Stimulated activated CD8-positive, alpha-beta memory T cell treated with anti-CD3 and anti-CD28 coated beads, Interleukin-2, amount 100 ng/mL, for 48 hours (primary cell): ENCODE data around the gene SORBS1.

Experiments
- DNase-seq, 2 donors: peaks; one replicate each; pipeline ENCODE4 v3.0.0-alpha.2; 2020; ENCODE audit warnings: low read depth in 2 of 2

Gene SORBS1

GRCh38 chr10:95346715-95347401, 214.3 kb downstream of the SORBS1 start:
- DNase-seq: no peak

GRCh38 chr10:95343573-95343972, 217.6 kb downstream of the SORBS1 start:
- no peak for DNase-seq

- DNase-seq: no peak
These were observed 219.4 kb downstream of the SORBS1 start for GRCh38 chr10:95341716-95342130.

GRCh38 chr10:95339863-95340262, 221.3 kb downstream of the SORBS1 start:
- DNase-seq: no peak

GRCh38 chr10:95337423-95338160, 223.6 kb downstream of the SORBS1 start:
- no peak for DNase-seq

GRCh38 chr10:95336702-95337101, 224.5 kb downstream of the SORBS1 start:
- DNase-seq: no peak

GRCh38 chr10:95335933-95336699, 225.1 kb downstream of the SORBS1 start:
- no peak for DNase-seq

- no peak for DNase-seq
These were observed 226.4 kb downstream of the SORBS1 start for GRCh38 chr10:95334805-95335144.

GRCh38 chr10:95333997-95334804, 227.0 kb downstream of the SORBS1 start:
- DNase-seq: no peak

- DNase-seq: no peak
These were observed 228.4 kb downstream of the SORBS1 start for GRCh38 chr10:95332666-95333249.

- DNase-seq: no peak
These were observed 229.5 kb downstream of the SORBS1 start for GRCh38 chr10:95331596-95332130.

- no peak for DNase-seq
These were observed 230.2 kb downstream of the SORBS1 start for GRCh38 chr10:95330966-95331453.

GRCh38 chr10:95329296-95329695, 231.9 kb downstream of the SORBS1 start:
- DNase-seq: no peak

GRCh38 chr10:95328013-95328412, 233.2 kb downstream of the SORBS1 start:
- no peak for DNase-seq

GRCh38 chr10:95327367-95327766, 233.8 kb downstream of the SORBS1 start:
- DNase-seq: no peak

GRCh38 chr10:95326396-95326795, 234.8 kb downstream of the SORBS1 start:
- no peak for DNase-seq

GRCh38 chr10:95325863-95326262, 235.3 kb downstream of the SORBS1 start:
- no peak for DNase-seq

GRCh38 chr10:95324436-95325268, 236.5 kb downstream of the SORBS1 start:
- no peak for DNase-seq

- no peak for DNase-seq
These were observed 239.4 kb downstream of the SORBS1 start for GRCh38 chr10:95321554-95322301.
